ENCODE results near the gene CACNA2D4. TPM values are rescaled to one million over a fixed set of nuclear protein-coding genes. Genes with fewer than 3 reads are reported as not detected.

The CACNA2D4 gene
- total and polyA plus RNA-seq, 2 donors (not counting 3 experiments of a cell fraction or from before 2014, with no cell fraction given): 0.58 to 0.73 TPM

GRCh38 chr12:1821805-1822204 lies 96.6 kb downstream of the CACNA2D4 start:
- dilution Hi-C loops (cut with MboI; ENCODE audit: extremely low pct_ligation_motif_present, low sequenced_read_pairs) (no loop called here), intact Hi-C loops (cut with micrococcal nuclease) (no loop called here)
- Histone ChIP-seq H3K9me3 (replicated peaks; ENCODE audit: control insufficient read depth, insufficient read depth, low read length) (no peaks in the 10 kb centered on the region), H3K36me3 (ENCODE audit: control insufficient read depth in 2 of 2, extremely low read depth in 1 of 2, insufficient read depth in 2 of 2, low read length in 2 of 2) (no peaks in the 10 kb centered on the region), H3K4me2 (ENCODE audit: insufficient read depth, low read length) (no peak overlapping the region), H2AFZ (ENCODE audit: low read depth, low read length) (no peak overlapping the region), H3K9me1 (replicated peaks; ENCODE audit: control insufficient read depth, extremely low read depth, insufficient read depth, low read length) (no peaks in the 10 kb centered on the region), H3K27me3 (ENCODE audit: control insufficient read depth in 2 of 2, insufficient read depth in 2 of 2, low read length in 2 of 2) (peaks cover 29 to 30% of the 10 kb centered on the region in 2 experiments), H3K27ac (ENCODE audit: insufficient read depth, low read depth, low read length) (no peak overlapping the region), H3K9ac (replicated peaks; ENCODE audit: extremely low read depth, insufficient read depth, low read length) (no peak overlapping the region), H3K4me3 (replicated peaks in 1 of 3; ENCODE audit: insufficient read depth in 1 of 3, low read depth in 1 of 3, low read length in 3 of 3) (no peak overlapping the region), H3K4me1 (ENCODE audit: control insufficient read depth, extremely low read depth, insufficient read depth, low read length) (no peaks in the 10 kb centered on the region), H3K79me2 (ENCODE audit: control insufficient read depth, insufficient read depth, low read length) (no peaks in the 10 kb centered on the region), H4K20me1 (replicated peaks; ENCODE audit: control insufficient read depth, extremely low read depth, insufficient read depth, low read length) (no peaks in the 10 kb centered on the region)
- FAIRE-seq: no peak
- no TSS peak for BruUV-seq (replicated peaks)
- TF ChIP-seq MYC (IDR thresholded peaks at IDR 0.05; ENCODE audit: low read depth, low read length) (no peak), EZH2 (IDR thresholded peaks at IDR 0.05; ENCODE audit: borderline replicate concordance, low read depth, low read length, severe bottlenecking) (no peak), FOS (IDR thresholded peaks at IDR 0.05; ENCODE audit: borderline replicate concordance, insufficient read depth, low read length) (no peak), JUN (IDR thresholded peaks at IDR 0.05; ENCODE audit: borderline replicate concordance, insufficient read depth, insufficient read length, low read depth) (no peak), POLR2AphosphoS5 (IDR thresholded peaks at IDR 0.05; ENCODE audit: insufficient read depth, low read depth, low read length) (no peak), GATA2 (IDR thresholded peaks at IDR 0.05; ENCODE audit: insufficient read depth, insufficient read length, low read depth, low read length) (no peak), CTCF (IDR thresholded peaks at IDR 0.05; ENCODE audit: extremely low read depth in 1 of 2, insufficient read depth in 1 of 2, low read depth in 1 of 2, low read length in 2 of 2) (no peak), POLR2A (IDR thresholded peaks at IDR 0.05; ENCODE audit: low read depth, low read length) (no peak), MAX (IDR thresholded peaks at IDR 0.05; ENCODE audit: insufficient read depth, insufficient read length) (no peak)
- ChIA-PET POLR2A (no interaction called here), CTCF (interaction anchor here (1.5 to 1.6 kb wide), 2 partner anchors 31 to 118 kb away, joined by 3 to 4 read pairs; no protein-coding TSS in a partner anchor)
- no peak for DNase-seq (ENCODE audit: low read depth, low spot score)

Data from endothelial cell of umbilical vein (primary cell).